Heart left ventricle (tissue), 16 donors: ENCODE results near the gene GRIK5. TPM values are rescaled to one million over a fixed set of nuclear protein-coding genes. Genes with fewer than 3 reads are reported as not detected.
A peak's percentile ranks its signal among the peaks of the same experiment; 100 is the strongest.

ENCODE experiments used
- ATAC-seq, 4 donors: fragments of 200-7000 bp; cut with Tn5 transposase; one replicate each; pipeline ENCODE4 v1.9.1; 2020 to 2022; ENCODE audit warnings: moderate library complexity in 4 of 4, mild to moderate bottlenecking in 3 of 4, moderate number of reproducible peaks in 1 of 4
- DNase-seq, 5 donors: peaks; one replicate each; pipeline ENCODE4 v3.0.0-alpha.2; 2020
- H3K27ac ChIP-seq, 12 donors: fragments of 200-600 bp; sonication (generic) in 4 of 12; one replicate each; pipeline versions ENCODE4 v1.5.0 to v1.8.0; 2016 to 2022; ENCODE audit warnings: mild to moderate bottlenecking in 2 of 12
- H3K27me3 ChIP-seq, 9 donors: fragments of 200-600 bp; sonication (generic) in 2 of 9; one replicate each; pipeline versions ENCODE4 v1.5.1 to v1.8.0; 2016 to 2022; ENCODE audit warnings: mild to moderate bottlenecking in 3 of 9
- H3K36me3 ChIP-seq, 9 donors: fragments of 200-600 bp; sonication (generic) in 2 of 9; one replicate each; pipeline versions ENCODE4 v1.5.0 to v1.8.0; 2018 to 2022; ENCODE audit warnings: mild to moderate bottlenecking in 2 of 9
- H3K4me1 ChIP-seq, 12 donors: fragments of 200-600 bp; sonication (generic) in 4 of 12; one replicate each; pipeline versions ENCODE4 v1.5.0 to v1.8.0; 2016 to 2022; ENCODE audit warnings: mild to moderate bottlenecking in 3 of 12
- H3K4me3 ChIP-seq, 12 donors: fragments of 200-600 bp; sonication (generic) in 4 of 12; one replicate each; pipeline versions ENCODE4 v1.5.0 to v1.8.0; 2017 to 2022; ENCODE audit warnings: mild to moderate bottlenecking in 9 of 12, moderate library complexity in 4 of 12
- H3K9me3 ChIP-seq, 12 donors: fragments of 200-600 bp; sonication (generic) in 4 of 12; one replicate each; pipeline versions ENCODE4 v1.5.0 to v1.8.0; 2016 to 2022; ENCODE audit warnings: mild to moderate bottlenecking in 1 of 12
- CTCF ChIP-seq, 12 donors: fragments of 200-600 bp; sonication (generic) in 4 of 12; IDR thresholded peaks; one replicate each; pipeline versions ENCODE4 v1.5.0 to v1.8.0; 2018 to 2022; ENCODE audit warnings: antibody characterized with exemption in 12 of 12, mild to moderate bottlenecking in 5 of 12
- POLR2A ChIP-seq, 2 donors: fragments of 450-650 bp; IDR thresholded peaks; one replicate each; pipeline ENCODE4 v1.6.1; 2017; ENCODE audit warnings: antibody characterized with exemption in 2 of 2, mild to moderate bottlenecking in 2 of 2, moderate library complexity in 2 of 2
- WGBS, 4 donors: extraction: QIAGEN DNeasy Blood & Tissue Kit in 2 of 4; methylation state at CpG; one replicate each; pipeline versions ENCODE4 v1.1.5 to v1.1.7; 2013 to 2018; 5-methylcytosine and 5-hydroxymethylcytosine counted together
- intact Hi-C, 10 donors: fragments of 100-400 bp; cut with DNase I; formaldehyde crosslinking; loops; one replicate each; pipeline versions ENCODE4 v1.11.1 to v1.14.2; 2022
- polyA plus RNA-seq, 2 donors: library from polyadenylated mRNA; stranded (reverse); fragments of 200-250 nt; gene quantifications; one replicate each; pipeline ENCODE4 v1.2.3, GENCODE V29; 2013
- total RNA-seq, 9 donors: library from RNA; depleted of rRNA in 2 of 9; stranded (reverse); fragments of >200 nt in 2 of 9; fragmentation: NEBNext Ultra II Directional in 3 of 9; extraction: Animal tissue kit (Norgen Biotek cat#: 25700) in 3 of 9; gene quantifications; one replicate each; pipeline versions ENCODE4 v1.1.0 to v1.2.4, GENCODE V29; 2016 to 2023
- donor health status: ischemic (EF 13 %, LVEDD 7.1; RV severe dilation, severe dysfunction).
- donor health status: healthy with polysubstance abuse.
- donor health status: DM: no; HTN: yes; CAD: no.
- donor health status: DM: no; HTN: no; CAD: no.
- donor health status: ischemic (EF 25% LVEDD 6.9; RV normal size, moderate dysfunction).
- donor health status: ischemic (EF 25% LVEDD 5.7; RV mildly dilated, moderate dysfunction).
- donor health status: healthy.
- donor health status: DM: yes; HTN: yes; CAD: no.
- donor health status: ischemic (EF 35%, LVEDD 5.7; RV mildly dilated, moderate dysfunction).
- donor health status: nonischemic (EF 11% LVEDD 7.7; RV severe dilation, severe dysfunction).
- donor health status: DM: yes; HTN: yes; CAD: no.
- donor health status: PGD.
- donor health status: ischemic (EF 29% LVEDD 5.4; RV normal size, mild dysfunction).
- donor health status: nonischemic (EF 23%, LVEDD 6.1; RV moderate dilation, normal function).

The GRIK5 gene
- total and polyA plus RNA-seq, 11 donors = 0.28 to 9.0 (median 2.5) TPM

DNA sequence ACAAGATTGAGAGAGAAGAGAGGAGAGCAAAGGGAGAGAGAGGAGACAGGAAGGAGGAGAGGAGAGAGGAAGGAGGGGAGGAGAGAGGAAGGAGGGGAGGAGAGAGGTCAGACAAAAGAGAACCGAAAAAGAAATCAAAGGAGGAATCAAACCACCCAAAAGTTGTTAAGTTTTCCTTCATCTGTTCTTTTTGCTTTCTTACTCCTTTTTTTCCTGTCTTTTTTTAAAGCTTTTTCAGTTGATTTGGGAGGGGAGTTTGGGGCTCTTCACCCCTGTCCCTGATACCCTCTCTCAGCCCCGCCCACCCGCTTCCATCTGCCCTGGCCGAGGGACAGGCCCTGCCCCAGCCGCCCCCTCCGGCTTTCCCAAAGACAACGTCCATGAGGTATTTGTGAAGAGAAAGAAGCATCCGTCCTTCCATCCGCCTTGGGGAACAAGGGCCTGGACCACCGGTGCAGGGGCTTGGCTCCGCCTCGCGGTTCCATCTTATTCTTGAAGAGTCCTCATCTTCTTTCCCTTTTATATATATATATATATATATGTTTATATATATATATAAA is 19.3 kb upstream of the GRIK5 start:
- no peak for DNase-seq
- Histone ChIP-seq H3K9me3 (no peaks in the 10 kb centered on the region), H3K4me1 (peaks cover 0 to 34% (median 0%) of the 10 kb centered on the region in 12 donors), H3K4me3 (peak overlapping the region in 1 of 12 donors; percentile 20), H3K36me3 (peaks cover 0 to 10% (median 0%) of the 10 kb centered on the region in 9 donors), H3K27ac (peak overlapping the region in 4 of 12 donors; percentile 9 to 78 (median 39)), H3K27me3 (peaks cover 0 to under 1% (median 0%) of the 10 kb centered on the region in 9 donors)
- intact Hi-C loops = no loop called here
- TF ChIP-seq POLR2A (IDR thresholded peaks at IDR 0.05) (no peak), CTCF (IDR thresholded peaks at IDR 0.05) (no peak)
- 78 to 82% (median 82%) methylated on average over 13 of the region's 13 CpGs for WGBS, 4 donors
- ATAC-seq = no peak

GRCh38 chr19:42088471-42089190 is 18.6 kb upstream of the GRIK5 start:
- intact Hi-C loops = no loop called here
- H3K36me3 ChIP-seq = peaks cover 0 to 4% (median 0%) of the 10 kb centered on the region in 9 donors
- H3K4me1 ChIP-seq = peaks cover 0 to 34% (median 0%) of the 10 kb centered on the region in 12 donors
- H3K27ac ChIP-seq = peak overlapping the region in 4 of 12 donors; percentile 9 to 78 (median 39)
- H3K9me3 ChIP-seq = no peaks in the 10 kb centered on the region
- no peak for DNase-seq
- WGBS, 4 donors = 61 to 74% (median 70%) methylated on average over 14 to 18 of the region's 18 CpGs
- peak overlapping the region in 2 of 12 donors; percentile 12 to 20 for H3K4me3 ChIP-seq
- no peaks in the 10 kb centered on the region for H3K27me3 ChIP-seq
- peak in 1 of 4 donors; percentile 14 for ATAC-seq
- TF ChIP-seq CTCF (IDR thresholded peaks at IDR 0.05) = no peak
- TF ChIP-seq POLR2A (IDR thresholded peaks at IDR 0.05) = no peak

DNA sequence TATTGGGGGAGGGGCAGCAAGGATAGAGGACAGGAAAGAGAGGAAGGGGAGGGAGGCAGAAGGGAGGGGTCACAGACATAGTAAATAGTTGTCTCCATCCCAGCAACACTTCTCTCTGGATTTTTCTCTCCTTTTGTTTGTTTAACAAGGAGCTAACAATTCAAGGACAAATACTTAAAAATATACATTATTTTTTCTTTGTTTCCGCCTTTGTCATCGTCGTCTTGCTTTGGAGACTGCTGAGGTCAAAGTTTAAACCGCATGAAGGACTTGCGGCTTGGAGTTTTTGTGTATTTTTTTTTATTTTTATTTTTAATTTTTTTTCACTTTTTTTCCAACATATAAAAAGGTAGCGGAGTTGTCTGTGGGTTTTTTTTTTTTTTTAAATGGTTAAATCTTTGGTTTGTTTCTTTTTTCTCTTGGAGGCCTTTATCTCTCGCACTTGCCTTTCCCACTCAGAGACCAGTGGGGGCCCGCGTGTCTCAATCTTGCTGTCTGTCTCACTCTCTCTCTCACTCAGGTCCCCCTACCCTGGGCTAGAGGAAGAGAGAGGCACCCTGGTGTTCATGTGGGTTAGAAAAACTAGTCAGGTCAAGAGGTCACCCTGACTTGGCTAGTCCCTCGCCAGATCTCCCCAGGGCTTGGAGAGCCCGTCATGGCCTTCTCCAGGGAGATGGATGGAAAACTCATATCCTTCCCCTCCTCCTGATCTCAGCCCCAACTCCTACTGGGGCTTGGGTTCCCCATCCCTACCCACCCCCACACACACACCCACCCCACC is 17.0 kb upstream of the GRIK5 start:
- Histone ChIP-seq H3K27me3 (no peaks in the 10 kb centered on the region), H3K9me3 (no peaks in the 10 kb centered on the region), H3K36me3 (peaks cover 0 to 20% (median 2%) of the 10 kb centered on the region in 9 donors), H3K4me3 (no peak overlapping the region), H3K4me1 (peaks cover 0 to 29% (median 0%) of the 10 kb centered on the region in 12 donors), H3K27ac (peak overlapping the region in 1 of 12 donors; percentile 2)
- ATAC-seq = no peak
- intact Hi-C loops = no loop called here
- no peak for DNase-seq
- 76 to 84% (median 79%) methylated on average over 11 of the region's 11 CpGs for WGBS, 4 donors
- TF ChIP-seq POLR2A (IDR thresholded peaks at IDR 0.05) (no peak), CTCF (IDR thresholded peaks at IDR 0.05) (no peak)
